Neural cell (in vitro differentiated cells): ENCODE data around the gene RIGI. TPM values are rescaled to one million over a fixed set of nuclear protein-coding genes. Genes with fewer than 3 reads are reported as not detected.

ENCODE experiments used
- H2AFZ ChIP-seq: fragments of 200-600, 300-800 bp; sonication (generic), shearing (Covaris generic); 2 replicates; pipeline ENCODE4 v1.6.0; 2014; ENCODE audit warnings: low read depth, mild to moderate bottlenecking, antibody characterized with exemption, low read length, moderate library complexity
- H3F3A ChIP-seq: fragments of 200-600 bp; shearing (Covaris generic); 2 replicates; pipeline ENCODE4 v1.6.1; 2016; ENCODE audit warnings: mild to moderate bottlenecking, moderate library complexity, mixed read lengths, antibody characterized with exemption, low read length; ENCODE audit not compliant: insufficient read depth, poor library complexity, severe bottlenecking
- H3K27ac ChIP-seq: fragments of 200-600, 300-800 bp; sonication (generic), shearing (Covaris generic); 2 replicates; pipeline ENCODE4 v1.5.1; 2014; ENCODE audit warnings: mild to moderate bottlenecking, low read length, moderate library complexity
- H3K27me3 ChIP-seq: fragments of 300-800, 200-600 bp; sonication (generic), shearing (Covaris generic); 2 replicates; pipeline ENCODE4 v1.6.0; 2014; ENCODE audit warnings: mild to moderate bottlenecking, low read depth, low read length, moderate library complexity; ENCODE audit not compliant: insufficient read depth
- H3K36me3 ChIP-seq: fragments of 300-800, 200-600 bp; sonication (generic), shearing (Covaris generic); 2 replicates; pipeline ENCODE4 v1.5.1; 2014; ENCODE audit warnings: mild to moderate bottlenecking, antibody characterized with exemption, low read length, moderate library complexity; ENCODE audit not compliant: insufficient read depth
- H3K4me2 ChIP-seq: fragments of 300-800, 200-600 bp; sonication (generic), shearing (Covaris generic); 2 replicates; pipeline ENCODE4 v1.6.0; 2014; ENCODE audit warnings: mild to moderate bottlenecking, low read length
- H3K4me3 ChIP-seq: fragments of 300-800, 200-600 bp; sonication (generic), shearing (Covaris generic); 2 replicates; pipeline ENCODE4 v1.5.1; 2014; ENCODE audit warnings: mild to moderate bottlenecking, low read length, moderate library complexity
- H3K79me2 ChIP-seq: fragments of 200-600 bp; shearing (Covaris generic); replicated peaks from 2 replicates; pipeline ENCODE4 v1.6.0; 2014; ENCODE audit warnings: mild to moderate bottlenecking, low read length, moderate library complexity; ENCODE audit not compliant: insufficient read depth
- H3K9ac ChIP-seq: fragments of 300-800, 200-600 bp; sonication (generic), shearing (Covaris generic); 2 replicates; pipeline ENCODE4 v1.6.1; 2016; ENCODE audit warnings: mild to moderate bottlenecking, low read length, mixed read lengths
- H3K9me2 ChIP-seq: fragments of 200-600 bp; shearing (Covaris generic); 2 replicates; pipeline ENCODE4 v1.6.1; 2016; ENCODE audit warnings: mild to moderate bottlenecking, low read length, mixed read lengths; ENCODE audit not compliant: insufficient read depth
- H3K9me3 ChIP-seq: fragments of 200-600, 300-800 bp; sonication (generic), shearing (Covaris generic); 2 replicates; pipeline ENCODE4 v1.6.1; 2016; ENCODE audit warnings: mild to moderate bottlenecking, mixed run types, low read length, moderate library complexity, mixed read lengths
- H4K20me1 ChIP-seq: fragments of 200-600 bp; shearing (Covaris generic); 2 replicates; pipeline ENCODE4 v1.6.1; 2016; ENCODE audit warnings: mild to moderate bottlenecking, mixed run types; ENCODE audit not compliant: insufficient read depth
- CTCF ChIP-seq: fragments of 450-650 bp; IDR thresholded peaks from 2 replicates; pipeline ENCODE4 v1.5.1; 2014; ENCODE audit warnings: antibody characterized with exemption, mild to moderate bottlenecking, moderate library complexity; ENCODE audit not compliant: poor library complexity, severe bottlenecking
- EP300 ChIP-seq: fragments of 450-650 bp; conservative IDR thresholded peaks from 2 replicates; pipeline ENCODE4 v1.6.1; 2014; ENCODE audit warnings: antibody characterized with exemption, mild to moderate bottlenecking, moderate library complexity; ENCODE audit not compliant: poor library complexity, severe bottlenecking
- EZH2 ChIP-seq: fragments of 200-600, 300-800 bp; shearing (Covaris generic), sonication (generic); IDR thresholded peaks from 2 replicates; pipeline ENCODE4 v1.6.1; 2014; ENCODE audit warnings: antibody characterized with exemption, low read length, borderline replicate concordance, mild to moderate bottlenecking; ENCODE audit not compliant: insufficient read depth, poor library complexity, severe bottlenecking
- MXI1 ChIP-seq: fragments of 450-650 bp; conservative IDR thresholded peaks from 2 replicates; pipeline ENCODE4 v1.6.1; 2014; ENCODE audit warnings: antibody characterized with exemption, mild to moderate bottlenecking; ENCODE audit not compliant: poor library complexity, severe bottlenecking
- POLR2AphosphoS5 ChIP-seq: IDR thresholded peaks from 2 replicates; pipeline ENCODE4 v1.6.1; 2012
- RAD21 ChIP-seq: fragments of 450-650 bp; conservative IDR thresholded peaks from 2 replicates; pipeline ENCODE4 v1.6.1; 2014; ENCODE audit warnings: antibody characterized with exemption, mild to moderate bottlenecking, moderate library complexity
- REST ChIP-seq: IDR thresholded peaks from 2 replicates; pipeline ENCODE4 v1.6.1; 2012; ENCODE audit warnings: borderline replicate concordance
- SMC3 ChIP-seq: fragments of 450-650 bp; conservative IDR thresholded peaks from 2 replicates; pipeline ENCODE4 v1.6.1; 2014; ENCODE audit warnings: antibody characterized with exemption, mild to moderate bottlenecking, moderate library complexity; ENCODE audit not compliant: poor library complexity
- TAF1 ChIP-seq: IDR thresholded peaks from 2 replicates; pipeline ENCODE4 v1.6.1; 2012; ENCODE audit warnings: low read depth
- polyA plus RNA-seq: library from polyadenylated mRNA; depleted of rRNA; stranded (reverse); fragments of >200 nt; gene quantifications from 2 replicates; pipeline ENCODE4 v1.2.3, GENCODE V29; 2014

Gene RIGI
- polyA plus RNA-seq, 1 donor from 2014 or later = 2.5 TPM

- H3K9me2 ChIP-seq = no peaks in the 10 kb centered on the region
- no peaks in the 10 kb centered on the region for H3K27me3 ChIP-seq
- H2AFZ ChIP-seq = no peak overlapping the region
- no peak for TF ChIP-seq TAF1
- TF ChIP-seq MXI1 = no peak
- TF ChIP-seq REST = no peak
- no peak for TF ChIP-seq SMC3
- TF ChIP-seq EP300 = no peak
- H3K4me3 ChIP-seq = no peak overlapping the region
- no peak overlapping the region for H3K4me2 ChIP-seq
- no peaks in the 10 kb centered on the region for H3K79me2 ChIP-seq
- H3K9ac ChIP-seq = no peak overlapping the region
- no peaks in the 10 kb centered on the region for H3K36me3 ChIP-seq
- no peak overlapping the region for H3K27ac ChIP-seq
- no peaks in the 10 kb centered on the region for H3K9me3 ChIP-seq
- H4K20me1 ChIP-seq = no peaks in the 10 kb centered on the region
- no peaks in the 10 kb centered on the region for H3F3A ChIP-seq
These were observed 25.2 kb downstream of the RIGI start for GRCh38 chr9:32500768-32501167.

GRCh38 chr9:32497921-32498320 lies 28.1 kb downstream of the RIGI start:
- H2AFZ ChIP-seq = no peak overlapping the region
- no peak overlapping the region for H3K27ac ChIP-seq
- no peaks in the 10 kb centered on the region for H3K27me3 ChIP-seq
- no peaks in the 10 kb centered on the region for H3F3A ChIP-seq
- no peak overlapping the region for H3K9ac ChIP-seq
- H3K36me3 ChIP-seq = no peaks in the 10 kb centered on the region
- H3K4me3 ChIP-seq = no peak overlapping the region
- H3K9me2 ChIP-seq = no peaks in the 10 kb centered on the region
- no peaks in the 10 kb centered on the region for H3K9me3 ChIP-seq
- H3K4me2 ChIP-seq = no peak overlapping the region
- no peaks in the 10 kb centered on the region for H4K20me1 ChIP-seq
- H3K79me2 ChIP-seq = no peaks in the 10 kb centered on the region
- no peak for TF ChIP-seq TAF1
- TF ChIP-seq SMC3 = no peak
- no peak for TF ChIP-seq CTCF

GRCh38 chr9:32490601-32491000 lies 35.4 kb downstream of the RIGI start:
- Histone ChIP-seq H3K79me2 (no peaks in the 10 kb centered on the region), H3K27ac (no peak overlapping the region), H3K27me3 (no peaks in the 10 kb centered on the region), H3K9me2 (no peaks in the 10 kb centered on the region), H3K9ac (no peak overlapping the region), H3F3A (no peaks in the 10 kb centered on the region), H2AFZ (no peak overlapping the region), H3K4me2 (no peak overlapping the region), H4K20me1 (no peaks in the 10 kb centered on the region), H3K9me3 (no peaks in the 10 kb centered on the region), H3K4me3 (no peak overlapping the region), H3K36me3 (no peaks in the 10 kb centered on the region)
- TF ChIP-seq REST (no peak), POLR2AphosphoS5 (no peak), EP300 (no peak), CTCF (no peak), TAF1 (no peak), MXI1 (no peak), EZH2 (no peak), RAD21 (no peak)
